Neural progenitor cell (in vitro differentiated cells): ENCODE measurements around the gene GLIS1.

Source experiments
- CTCF ChIP-seq: fragments of 200-600 bp; sonication (generic); IDR thresholded peaks from 2 replicates; pipeline ENCODE4 v1.5.1; 2017; ENCODE audit warnings: antibody characterized with exemption, mild to moderate bottlenecking
- EZH2 ChIP-seq: fragments of 200-600 bp; sonication (generic); IDR thresholded peaks from 2 replicates; pipeline ENCODE4 v1.6.1; 2017; ENCODE audit warnings: antibody characterized with exemption, mild to moderate bottlenecking, moderate library complexity
- EZH2phosphoT487 ChIP-seq: fragments of 200-600 bp; sonication (generic); IDR thresholded peaks from 2 replicates; pipeline ENCODE4 v1.6.1; 2017; ENCODE audit warnings: antibody characterized with exemption

GRCh38 chr1:53503433-53504217, 235.3 kb downstream of the GLIS1 start:
- no peak for TF ChIP-seq CTCF
- no peak for TF ChIP-seq EZH2
- no peak for TF ChIP-seq EZH2phosphoT487
